Embryonic facial prominence (tissue), 1 donor: ENCODE data around the gene FDXR.

Experiments
- DNase-seq: peaks from one replicate; pipeline ENCODE4 v3.0.0-alpha.2; 2016; ENCODE audit errors: extremely low spot score

Gene FDXR

GRCh38 chr17:74857191-74857590, 15.6 kb downstream of the FDXR start:
- no peak for DNase-seq

- DNase-seq = no peak
Measured at GRCh38 chr17:74856112-74856511, 16.7 kb downstream of the FDXR start.

- DNase-seq = no peak
Measured at GRCh38 chr17:74855323-74855722, 17.5 kb downstream of the FDXR start.

- no peak for DNase-seq
Measured at GRCh38 chr17:74854792-74855191, 18.0 kb downstream of the FDXR start.

- DNase-seq = no peak
Measured at GRCh38 chr17:74853669-74854068, 19.1 kb downstream of the FDXR start.

GRCh38 chr17:74853048-74853397, 19.8 kb downstream of the FDXR start:
- DNase-seq = no peak

GRCh38 chr17:74852237-74853047, 20.4 kb downstream of the FDXR start:
- DNase-seq = no peak

- DNase-seq = no peak
Measured at GRCh38 chr17:74851612-74852236, 21.1 kb downstream of the FDXR start.

GRCh38 chr17:74850914-74851313, 21.9 kb downstream of the FDXR start:
- no peak for DNase-seq

- DNase-seq = no peak
Measured at GRCh38 chr17:74850310-74850709, 22.5 kb downstream of the FDXR start.

GRCh38 chr17:74848656-74849399, 24.0 kb downstream of the FDXR start:
- DNase-seq = no peak

DNA sequence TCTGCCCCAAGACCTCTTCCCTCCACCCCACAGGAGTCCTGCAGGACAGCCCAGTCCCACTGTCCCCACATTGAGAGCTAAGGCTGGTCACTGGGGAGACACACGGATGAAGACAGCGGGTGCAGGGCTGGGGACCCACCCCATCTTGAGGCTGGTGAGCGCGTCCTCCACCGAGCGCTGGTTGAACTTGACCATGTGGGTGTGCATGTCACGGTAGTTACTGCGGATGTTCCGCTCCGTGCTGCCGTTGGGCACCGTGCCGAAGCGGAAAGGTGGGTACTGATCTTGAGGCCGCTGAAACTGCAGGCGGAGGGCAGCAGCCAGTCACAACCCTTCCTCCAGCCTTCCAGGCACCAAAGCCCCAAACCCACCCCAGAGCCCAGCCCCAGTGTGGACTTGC, 26.2 kb downstream of the FDXR start:
- DNase-seq = no peak

DNA sequence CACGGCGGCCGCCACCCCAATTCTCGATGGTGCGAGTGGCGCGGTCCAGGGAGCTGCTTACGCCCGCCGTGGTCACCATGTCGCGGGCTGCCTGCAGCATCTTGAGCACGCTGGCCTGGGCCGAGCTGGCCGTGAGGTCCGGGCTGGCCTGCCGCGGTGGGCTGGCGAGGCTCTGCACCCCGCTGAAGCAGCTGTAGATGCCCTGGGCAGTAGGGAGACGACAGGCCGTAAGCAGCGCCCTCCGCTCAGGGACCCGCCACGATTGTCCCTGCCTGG, 29.5 kb downstream of the FDXR start:
- DNase-seq = no peak

- DNase-seq = no peak
Measured at GRCh38 chr17:74842599-74843351, 30.0 kb downstream of the FDXR start.

GRCh38 chr17:74842146-74842598, 30.6 kb downstream of the FDXR start:
- DNase-seq = no peak

- DNase-seq = no peak
Measured at GRCh38 chr17:74840989-74841666, 31.7 kb downstream of the FDXR start.

- DNase-seq = no peak
Measured at GRCh38 chr17:74839990-74840852, 32.6 kb downstream of the FDXR start.

DNA sequence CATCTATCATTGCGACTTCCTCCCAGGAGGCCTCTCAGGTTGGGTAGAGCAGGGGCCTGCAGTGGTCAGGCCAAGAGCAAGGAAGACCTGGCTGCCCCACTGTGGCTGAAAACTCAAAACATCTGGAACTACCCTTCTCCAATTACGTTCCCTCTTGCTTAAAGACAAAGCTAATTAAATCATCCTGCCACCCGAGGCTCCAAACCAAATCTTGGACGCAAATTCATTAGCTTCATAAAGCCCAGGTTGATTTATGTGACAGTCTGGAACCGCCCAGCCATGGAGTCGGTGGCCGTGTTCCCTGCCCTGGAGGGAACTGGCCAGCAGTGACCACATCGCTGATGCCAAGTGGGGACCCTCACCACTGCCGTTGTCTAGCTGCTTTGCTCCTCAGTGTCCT, 34.5 kb downstream of the FDXR start:
- no peak for DNase-seq

- DNase-seq = no peak
Measured at GRCh38 chr17:74836691-74837467, 35.9 kb downstream of the FDXR start.

DNA sequence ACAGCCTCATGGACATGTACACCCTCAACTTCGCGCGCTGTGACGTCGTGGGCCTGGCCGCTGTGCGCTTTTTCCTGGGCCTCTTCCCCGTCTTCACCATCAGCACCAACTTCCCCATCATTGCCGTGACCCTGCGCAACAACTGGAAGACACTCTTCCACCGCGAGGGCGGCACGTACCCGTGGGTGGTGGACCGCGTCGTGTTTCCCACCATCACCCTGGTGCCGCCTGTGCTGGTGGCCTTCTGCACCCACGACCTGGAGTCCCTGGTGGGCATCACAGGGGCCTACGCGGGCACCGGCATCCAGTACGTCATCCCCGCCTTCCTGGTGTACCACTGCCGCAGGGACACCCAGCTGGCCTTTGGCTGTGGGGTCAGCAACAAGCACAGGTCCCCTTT, 36.6 kb downstream of the FDXR start:
- no peak for DNase-seq
